Heart left ventricle (tissue), 13 donors: ENCODE measurements around the gene LRRIQ1.
"Not testable (repeated sequence)": the region's sequence is repeated elsewhere in the genome, so short reads cannot be mapped to it uniquely, and the experiment has no call there.

ENCODE experiments used
- POLR2A ChIP-seq, 2 donors: fragments of 450-650 bp; IDR thresholded peaks; one replicate each; pipeline ENCODE4 v1.6.1; 2017; ENCODE audit warnings: antibody characterized with exemption in 2 of 2, mild to moderate bottlenecking in 2 of 2, moderate library complexity in 2 of 2
- TF ChIP-seq, protein P1 (sequence below), 12 donors: fragments of 200-600 bp; sonication (generic) in 4 of 12; IDR thresholded peaks; one replicate each; pipeline versions ENCODE4 v1.5.0 to v1.8.0; 2018 to 2022; ENCODE audit warnings: antibody characterized with exemption in 12 of 12, mild to moderate bottlenecking in 5 of 12
- donor health status: ischemic (EF 13 %, LVEDD 7.1; RV severe dilation, severe dysfunction).
- donor health status: DM: no; HTN: yes; CAD: no.
- donor health status: DM: no; HTN: no; CAD: no.
- donor health status: ischemic (EF 25% LVEDD 6.9; RV normal size, moderate dysfunction).
- donor health status: ischemic (EF 25% LVEDD 5.7; RV mildly dilated, moderate dysfunction).
- donor health status: ischemic (EF 35%, LVEDD 5.7; RV mildly dilated, moderate dysfunction).
- donor health status: nonischemic (EF 11% LVEDD 7.7; RV severe dilation, severe dysfunction).
- donor health status: DM: yes; HTN: yes; CAD: no.
- donor health status: PGD.
- donor health status: ischemic (EF 29% LVEDD 5.4; RV normal size, mild dysfunction).
- donor health status: nonischemic (EF 23%, LVEDD 6.1; RV moderate dilation, normal function).

DNA sequence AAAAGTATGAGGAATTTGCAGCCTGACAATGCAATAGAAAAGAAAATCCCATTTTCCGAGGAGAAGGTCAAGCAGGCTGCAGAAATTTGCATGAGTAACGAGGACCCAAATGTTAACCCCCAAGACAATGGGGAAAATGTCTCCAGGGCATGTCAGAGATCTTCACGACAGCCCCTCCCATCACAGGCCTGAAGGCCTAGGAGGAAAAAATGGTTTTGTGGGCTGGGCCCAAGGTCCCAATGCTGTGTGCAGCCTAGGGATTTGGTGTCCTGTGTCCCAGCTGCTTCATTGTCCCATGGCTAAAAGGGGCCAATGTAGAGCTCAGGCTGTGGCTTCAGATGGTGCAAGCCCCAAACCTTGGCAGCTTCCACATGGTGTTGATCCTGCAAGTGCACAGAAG lies 167.7 kb downstream of the LRRIQ1 start:
- TF ChIP-seq, protein P1, sequence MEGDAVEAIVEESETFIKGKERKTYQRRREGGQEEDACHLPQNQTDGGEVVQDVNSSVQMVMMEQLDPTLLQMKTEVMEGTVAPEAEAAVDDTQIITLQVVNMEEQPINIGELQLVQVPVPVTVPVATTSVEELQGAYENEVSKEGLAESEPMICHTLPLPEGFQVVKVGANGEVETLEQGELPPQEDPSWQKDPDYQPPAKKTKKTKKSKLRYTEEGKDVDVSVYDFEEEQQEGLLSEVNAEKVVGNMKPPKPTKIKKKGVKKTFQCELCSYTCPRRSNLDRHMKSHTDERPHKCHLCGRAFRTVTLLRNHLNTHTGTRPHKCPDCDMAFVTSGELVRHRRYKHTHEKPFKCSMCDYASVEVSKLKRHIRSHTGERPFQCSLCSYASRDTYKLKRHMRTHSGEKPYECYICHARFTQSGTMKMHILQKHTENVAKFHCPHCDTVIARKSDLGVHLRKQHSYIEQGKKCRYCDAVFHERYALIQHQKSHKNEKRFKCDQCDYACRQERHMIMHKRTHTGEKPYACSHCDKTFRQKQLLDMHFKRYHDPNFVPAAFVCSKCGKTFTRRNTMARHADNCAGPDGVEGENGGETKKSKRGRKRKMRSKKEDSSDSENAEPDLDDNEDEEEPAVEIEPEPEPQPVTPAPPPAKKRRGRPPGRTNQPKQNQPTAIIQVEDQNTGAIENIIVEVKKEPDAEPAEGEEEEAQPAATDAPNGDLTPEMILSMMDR (IDR thresholded peaks at IDR 0.05) = not testable (repeated sequence)
- not testable (repeated sequence) for TF ChIP-seq POLR2A (IDR thresholded peaks at IDR 0.05)
